IPS DF 6.9 (cell line): ENCODE data around the gene GATAD2A.

Experiments
- DNase-seq: peaks from one replicate; pipeline ENCODE4 v3.0.0-alpha.2; 2013; ENCODE audit warnings: low read depth, low spot score
- H3K27ac ChIP-seq: one replicate; pipeline ENCODE4 v1.5.1; 2013; ENCODE audit warnings: low read length, control low read depth
- H3K27me3 ChIP-seq: 2 replicates; pipeline ENCODE4 v1.6.1; 2013; ENCODE audit warnings: mild to moderate bottlenecking, low read length; ENCODE audit not compliant: control insufficient read depth, insufficient read depth
- H3K36me3 ChIP-seq: 2 replicates; pipeline ENCODE4 v1.6.1; 2013; ENCODE audit warnings: low read length; ENCODE audit not compliant: control insufficient read depth, insufficient read depth
- H3K4me1 ChIP-seq: 2 replicates; pipeline ENCODE4 v1.6.1; 2013; ENCODE audit warnings: low read length; ENCODE audit not compliant: control insufficient read depth, insufficient read depth
- H3K4me3 ChIP-seq: 2 replicates; pipeline ENCODE4 v1.5.1; 2013; ENCODE audit warnings: mild to moderate bottlenecking, low read length
- H3K9me3 ChIP-seq: 2 replicates; pipeline ENCODE4 v1.6.1; 2013; ENCODE audit warnings: low read length, inconsistent platforms; ENCODE audit not compliant: control insufficient read depth, insufficient read depth
- WGBS: extraction: QIAGEN DNeasy Blood & Tissue Kit; methylation state at CpG from one replicate; pipeline ENCODE4 v1.1.7; 2013; ENCODE audit warnings: mixed read lengths, missing lambda C conversion rate; ENCODE audit not compliant: insufficient read length, insufficient coverage; 5-methylcytosine and 5-hydroxymethylcytosine counted together

GATAD2A gene

DNA sequence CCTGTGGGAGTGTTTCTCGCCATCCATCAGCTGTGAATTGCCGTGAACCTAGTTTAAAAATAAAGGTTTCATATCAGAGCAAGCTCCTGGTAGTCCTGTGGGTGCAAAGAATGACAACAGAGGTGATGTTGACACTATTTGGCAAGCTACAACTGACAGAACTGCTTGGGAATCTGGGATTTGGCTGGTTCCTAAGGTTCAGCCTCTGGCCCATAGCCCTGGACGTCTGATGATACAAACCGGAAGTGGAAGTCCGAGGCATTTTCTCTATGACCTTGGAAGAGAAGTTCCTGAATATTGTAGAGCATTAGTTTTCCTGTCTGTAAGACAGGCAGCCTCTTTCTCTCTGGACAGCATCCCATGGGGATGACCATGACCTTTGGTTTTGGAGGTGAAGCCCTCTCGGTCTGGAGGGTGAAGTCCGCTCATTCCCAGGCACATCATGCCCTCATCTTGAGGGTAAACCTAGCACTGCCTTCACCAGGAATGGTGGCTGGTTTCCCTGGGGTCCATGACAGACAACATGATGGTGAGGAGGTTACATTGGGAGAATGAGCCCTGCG lies 29.1 kb downstream of the GATAD2A start:
- no peaks in the 10 kb centered on the region for H3K9me3 ChIP-seq
- WGBS = no CpG with 5 or more reads among the region's 8 CpGs
- no peaks in the 10 kb centered on the region for H3K4me1 ChIP-seq
- no peaks in the 10 kb centered on the region for H3K27me3 ChIP-seq
- H3K27ac ChIP-seq = no peak overlapping the region
- DNase-seq = no peak
- H3K4me3 ChIP-seq = no peak overlapping the region
- no peaks in the 10 kb centered on the region; the same call in 1 of the 2 replicates for H3K36me3 ChIP-seq

DNA sequence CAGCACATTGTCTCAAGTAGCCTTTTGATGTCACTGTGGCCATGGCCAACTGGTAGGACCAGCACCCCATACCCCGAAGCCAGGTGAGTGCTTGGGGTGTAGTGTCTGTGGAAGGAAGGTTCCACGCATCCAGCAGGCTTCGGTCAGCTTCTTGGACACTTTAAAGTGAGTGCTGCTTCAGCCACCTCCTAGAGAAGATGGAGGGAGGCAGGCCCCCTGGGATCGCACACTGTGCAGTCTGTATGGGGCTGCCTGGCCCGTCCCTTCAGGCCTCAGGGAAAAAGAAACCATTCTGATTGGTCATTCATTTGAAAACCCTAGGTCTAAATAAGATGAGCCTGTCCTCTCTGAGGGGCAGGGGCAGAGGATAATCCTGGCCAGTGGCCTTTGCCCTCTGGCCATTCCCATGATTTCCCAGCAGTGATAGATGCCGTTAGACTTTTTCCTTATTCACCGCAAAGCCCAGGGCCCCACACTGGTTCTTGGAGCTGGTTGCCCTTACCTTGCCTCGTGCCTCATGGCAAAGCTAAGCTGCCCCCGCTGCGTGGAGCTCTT lies 30.7 kb downstream of the GATAD2A start:
- Histone ChIP-seq H3K9me3 (no peaks in the 10 kb centered on the region), H3K4me3 (no peak overlapping the region), H3K27me3 (no peaks in the 10 kb centered on the region), H3K36me3 (no peaks in the 10 kb centered on the region; the same call in 1 of the 2 replicates), H3K4me1 (no peaks in the 10 kb centered on the region), H3K27ac (no peak overlapping the region)
- no CpG with 5 or more reads among the region's 10 CpGs for WGBS
- DNase-seq = no peak

- H3K27ac ChIP-seq = no peak overlapping the region
- H3K4me1 ChIP-seq = no peaks in the 10 kb centered on the region
- no peak overlapping the region for H3K4me3 ChIP-seq
- DNase-seq = no peak
- WGBS = no CpG with 5 or more reads among the region's 4 CpGs
- H3K36me3 ChIP-seq = no peaks in the 10 kb centered on the region; the same call in 1 of the 2 replicates
- H3K27me3 ChIP-seq = no peaks in the 10 kb centered on the region
- no peaks in the 10 kb centered on the region for H3K9me3 ChIP-seq
Measured at GRCh38 chr19:19438366-19439175, 33.1 kb downstream of the GATAD2A start.

DNA sequence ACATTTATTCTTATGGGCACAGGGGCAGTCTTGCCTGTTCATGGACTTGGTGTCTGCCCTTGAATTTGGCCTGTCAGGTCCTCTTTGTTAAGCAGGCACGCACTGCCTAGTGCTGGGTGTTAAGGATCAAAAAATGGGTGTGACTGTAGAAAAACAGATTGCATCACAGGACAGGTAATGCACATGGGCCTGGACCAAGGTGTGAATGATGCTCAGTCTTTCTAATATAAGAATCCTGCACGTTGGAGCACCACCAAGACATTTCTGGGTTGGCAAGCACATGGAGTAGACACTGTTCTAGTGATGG lies 33.7 kb downstream of the GATAD2A start:
- no peaks in the 10 kb centered on the region for H3K27me3 ChIP-seq
- H3K4me1 ChIP-seq = no peaks in the 10 kb centered on the region
- H3K4me3 ChIP-seq = no peak overlapping the region
- DNase-seq = no peak
- H3K9me3 ChIP-seq = no peaks in the 10 kb centered on the region
- H3K36me3 ChIP-seq = no peaks in the 10 kb centered on the region; the same call in 1 of the 2 replicates
- no peak overlapping the region for H3K27ac ChIP-seq
- no CpG with 5 or more reads among the region's 2 CpGs for WGBS

DNA sequence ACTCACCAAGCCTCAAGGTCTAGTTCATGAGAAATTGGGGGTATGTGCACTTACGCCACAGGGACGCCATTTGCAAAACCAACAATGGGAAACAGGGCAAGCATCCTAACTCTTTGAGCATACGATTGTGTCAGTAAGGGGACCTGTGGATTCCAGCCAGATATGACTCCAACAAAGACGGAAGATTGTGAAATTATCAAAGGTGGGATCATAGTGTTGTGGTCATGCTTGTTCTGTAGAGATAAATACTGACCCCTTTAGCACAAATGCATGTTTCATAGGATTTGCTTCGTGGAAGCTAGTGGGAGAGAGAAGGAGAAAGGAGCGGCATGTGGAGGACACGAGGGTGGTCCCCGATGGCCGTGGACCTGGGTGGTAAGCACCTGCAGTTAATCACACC lies 37.8 kb downstream of the GATAD2A start:
- H3K9me3 ChIP-seq = no peaks in the 10 kb centered on the region
- no peaks in the 10 kb centered on the region for H3K36me3 ChIP-seq
- H3K4me1 ChIP-seq = peaks cover 5% of the 10 kb centered on the region
- WGBS = no CpG with 5 or more reads among the region's 9 CpGs
- H3K4me3 ChIP-seq = no peak overlapping the region
- H3K27ac ChIP-seq = no peak overlapping the region
- DNase-seq = no peak
- no peaks in the 10 kb centered on the region for H3K27me3 ChIP-seq

DNA sequence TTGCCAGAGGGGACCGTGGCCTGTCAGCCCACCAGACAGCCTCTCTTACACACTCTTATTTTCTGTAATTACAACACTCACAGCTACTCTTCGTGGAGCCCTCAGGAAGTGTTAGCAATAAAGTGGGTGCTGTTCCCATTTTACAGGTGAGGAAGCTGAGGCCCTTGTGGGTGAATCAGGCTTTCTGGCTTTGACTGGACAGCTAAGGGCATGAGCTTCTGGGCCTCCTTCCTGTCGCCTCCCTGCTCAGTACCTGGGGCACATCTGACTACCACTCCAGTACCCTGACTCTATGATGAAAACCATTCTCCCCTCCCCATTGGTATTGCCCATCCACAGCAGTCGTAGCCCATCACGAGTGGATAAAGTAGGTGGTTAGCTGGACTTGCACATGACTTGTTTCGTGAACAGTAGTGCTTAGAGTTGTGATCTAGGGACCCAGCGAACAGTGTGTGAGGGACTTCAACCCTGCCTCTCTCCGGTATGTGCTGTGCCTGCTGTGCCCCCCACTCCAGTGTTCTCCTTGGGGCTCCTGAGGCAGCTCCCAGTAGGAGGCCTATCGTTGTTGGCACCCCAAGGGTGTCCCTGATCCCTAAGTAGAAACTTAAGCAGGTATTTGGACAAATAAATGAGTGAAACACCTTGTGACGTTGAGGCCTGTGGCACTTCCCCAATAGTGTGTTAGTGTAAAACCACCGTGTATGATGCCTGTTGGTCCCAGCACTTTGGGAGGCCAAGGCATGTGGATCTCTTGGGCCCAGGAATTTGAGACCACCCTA lies 38.6 kb downstream of the GATAD2A start:
- WGBS = no CpG with 5 or more reads among the region's 11 CpGs

DNA sequence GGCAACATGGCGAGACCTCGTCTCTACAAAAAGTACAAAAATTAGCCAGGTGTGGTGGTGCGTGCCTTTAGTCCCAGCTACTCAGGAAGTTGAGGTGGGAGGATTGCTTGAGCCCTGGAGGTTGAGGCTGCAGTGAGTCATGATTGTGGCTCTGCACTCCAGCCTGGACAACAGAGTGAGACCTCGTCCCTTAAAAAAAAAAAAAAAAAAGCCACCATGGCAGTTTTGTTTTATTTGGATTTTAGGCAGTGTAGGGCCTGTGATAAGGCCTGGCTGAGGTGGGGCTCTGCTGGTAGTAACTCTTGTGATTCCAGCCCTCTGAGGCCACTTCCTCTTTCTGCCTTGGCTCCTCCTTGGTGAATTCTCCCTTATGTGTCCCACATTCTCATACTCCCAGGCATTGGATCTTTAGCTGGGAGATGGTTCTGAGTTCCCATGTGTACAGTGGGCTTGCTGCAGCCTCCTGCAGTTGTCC lies 39.2 kb downstream of the GATAD2A start:
- no peaks in the 10 kb centered on the region for H3K36me3 ChIP-seq
- no peaks in the 10 kb centered on the region for H3K27me3 ChIP-seq
- H3K4me3 ChIP-seq = no peak overlapping the region
- no peak for DNase-seq
- H3K9me3 ChIP-seq = no peaks in the 10 kb centered on the region
- H3K4me1 ChIP-seq = peaks cover 5% of the 10 kb centered on the region
- no peak overlapping the region for H3K27ac ChIP-seq
- WGBS = no CpG with 5 or more reads among the region's 4 CpGs

More for the DNA sequence above, 38.6 kb downstream of the GATAD2A start:
- Histone ChIP-seq H3K4me3 (no peak overlapping the region), H3K27ac (no peak overlapping the region), H3K9me3 (no peaks in the 10 kb centered on the region), H3K36me3 (no peaks in the 10 kb centered on the region), H3K4me1 (peaks cover 5% of the 10 kb centered on the region), H3K27me3 (no peaks in the 10 kb centered on the region)
- DNase-seq = no peak

GRCh38 chr19:19445288-19445687 lies 39.8 kb downstream of the GATAD2A start:
- H3K4me3 ChIP-seq = no peak overlapping the region
- DNase-seq = no peak
- no peaks in the 10 kb centered on the region for H3K27me3 ChIP-seq
- peaks cover 7% of the 10 kb centered on the region for H3K4me1 ChIP-seq
- no CpG with 5 or more reads among the region's 1 CpG for WGBS
- H3K9me3 ChIP-seq = no peaks in the 10 kb centered on the region
- H3K36me3 ChIP-seq = no peaks in the 10 kb centered on the region
- H3K27ac ChIP-seq = no peak overlapping the region

DNA sequence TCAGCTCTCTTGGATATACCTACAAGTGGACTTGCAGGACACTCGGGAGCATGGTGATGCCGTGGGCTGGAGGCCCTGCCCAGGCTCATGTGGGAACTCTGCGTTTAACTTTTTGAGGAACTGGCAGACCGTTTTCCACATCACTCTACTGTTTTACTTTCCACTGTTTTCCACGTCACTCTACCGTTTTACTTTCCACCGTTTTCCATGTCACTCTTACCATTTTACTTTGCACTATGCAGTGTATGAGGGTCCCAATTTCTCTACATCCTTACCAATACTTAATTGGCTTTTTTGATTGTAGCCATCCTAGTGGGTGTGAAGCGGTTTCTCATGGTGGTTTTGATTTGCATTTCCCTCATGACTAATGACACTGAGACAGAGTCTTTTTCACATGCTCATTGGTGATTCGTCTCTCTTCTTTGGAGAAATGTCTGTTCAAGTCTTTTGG lies 40.5 kb downstream of the GATAD2A start:
- H3K36me3 ChIP-seq = no peaks in the 10 kb centered on the region
- H3K4me3 ChIP-seq = no peak overlapping the region
- no peak overlapping the region for H3K27ac ChIP-seq
- WGBS = 100% methylated on average over 3 of the region's 9 CpGs
- DNase-seq = no peak
- peaks cover 7% of the 10 kb centered on the region for H3K4me1 ChIP-seq
- H3K27me3 ChIP-seq = no peaks in the 10 kb centered on the region
- H3K9me3 ChIP-seq = no peaks in the 10 kb centered on the region

- Histone ChIP-seq H3K27me3 (no peaks in the 10 kb centered on the region), H3K4me3 (no peak overlapping the region), H3K27ac (no peak overlapping the region), H3K9me3 (no peaks in the 10 kb centered on the region), H3K36me3 (no peaks in the 10 kb centered on the region), H3K4me1 (peaks cover 9% of the 10 kb centered on the region)
- DNase-seq = no peak
- WGBS = no CpG with 5 or more reads among the region's 9 CpGs
Measured at GRCh38 chr19:19446655-19447437, 41.4 kb downstream of the GATAD2A start.
